ENCODE data around the gene ALKBH5. TPM values are rescaled to one million over a fixed set of nuclear protein-coding genes. Genes with fewer than 3 reads are reported as not detected.

Gene ALKBH5
- total and polyA plus RNA-seq, 9 of the 15 experiments (the other 6 are each of a cell fraction or from before 2014, with no cell fraction given) = 11.4 to 70.0 (median 47.4) TPM

- TF ChIP-seq CREB3L1 (IDR thresholded peaks at IDR 0.05; ENCODE audit: borderline replicate concordance, low read depth) (peak; percentile 40; the same call in 1 of the 2 replicates), SMARCB1 (IDR thresholded peaks at IDR 0.05; ENCODE audit: insufficient read length, low read depth) (no peak), CUX1 (CRISPR knock-in tag; IDR thresholded peaks at IDR 0.05) (no peak), FOSL1 (tag; conservative IDR thresholded peaks at IDR 0.05) (no peak), YBX1 (IDR thresholded peaks at IDR 0.05) (no peak), SFPQ (IDR thresholded peaks at IDR 0.05; ENCODE audit: low read depth, low read length) (no peak), ZNF764 (CRISPR knock-in tag; IDR thresholded peaks at IDR 0.05; ENCODE audit: low read depth) (no peak), NR2C1 (IDR thresholded peaks at IDR 0.05) (no peak), NR2C1 (tag; IDR thresholded peaks at IDR 0.05) (no peak), SP1 (CRISPR knock-in tag; IDR thresholded peaks at IDR 0.05) (peak; percentile 35; the same call in 1 of the 2 replicates), PRPF4 (IDR thresholded peaks at IDR 0.05; ENCODE audit: insufficient read depth, low read depth, low read length, poor library complexity, severe bottlenecking) (no peak), RBM17 (IDR thresholded peaks at IDR 0.05; ENCODE audit: borderline replicate concordance, low read depth, low read length) (no peak), ELF2 (CRISPR knock-in tag; IDR thresholded peaks at IDR 0.05) (no peak), HDGF (IDR thresholded peaks at IDR 0.05) (0 out of 2 replicates have a peak, but pooled peaks have one; percentile 46), NELFE (IDR thresholded peaks at IDR 0.05; ENCODE audit: insufficient read depth, insufficient read length) (no peak), ZNF695 (CRISPR knock-in tag; IDR thresholded peaks at IDR 0.05) (no peak), RBM22 (IDR thresholded peaks at IDR 0.05; ENCODE audit: low read depth, low read length, poor library complexity, severe bottlenecking) (no peak), MTA3 (IDR thresholded peaks at IDR 0.05; ENCODE audit: borderline replicate concordance) (no peak), STAG1 (CRISPR knock-in tag; IDR thresholded peaks at IDR 0.05; ENCODE audit: borderline replicate concordance) (no peak), ZNF133 (CRISPR knock-in tag; IDR thresholded peaks at IDR 0.05) (no peak), NCOA1 (IDR thresholded peaks at IDR 0.05; ENCODE audit: low read depth) (no peak)
Observed at GRCh38 chr17:18158022-18158600, 25.5 kb upstream of the ALKBH5 start (continued).
